Gastrocnemius medialis (tissue), 4 donors: ENCODE data around the gene VEGFA. TPM values are rescaled to one million over a fixed set of nuclear protein-coding genes. Genes with fewer than 3 reads are reported as not detected.

Source experiments
- ATAC-seq, 2 donors: fragments of 150-250 bp; one replicate each; pipeline ENCODE4 v1.9.1; 2016
- DNase-seq, 2 donors: peaks; one replicate each; pipeline ENCODE4 v3.0.0-alpha.2; 2019
- H3K27ac ChIP-seq, 4 donors: fragments of 200-600 bp; sonication (generic); 1 replicate in 1 of 4; 2 replicates in 3 of 4; pipeline ENCODE4 v1.5.1; 2016 to 2018; ENCODE audit warnings: mild to moderate bottlenecking in 2 of 4, moderate library complexity in 1 of 4
- H3K27me3 ChIP-seq, 3 donors: fragments of 200-600 bp; sonication (generic) in 2 of 3; 1 replicate in 1 of 3; 2 replicates in 2 of 3; pipeline versions ENCODE4 v1.5.1 to v1.6.0; 2016 to 2019; ENCODE audit warnings: mild to moderate bottlenecking in 1 of 3, moderate library complexity in 1 of 3
- H3K36me3 ChIP-seq, 2 donors: fragments of 200-600 bp; sonication (generic) in 1 of 2; one replicate each; pipeline ENCODE4 v1.5.1; 2017 to 2018
- H3K4me1 ChIP-seq, 2 donors: fragments of 200-600 bp; sonication (generic) in 1 of 2; one replicate each; pipeline ENCODE4 v1.5.1; 2016 to 2017; ENCODE audit warnings: mild to moderate bottlenecking in 2 of 2
- H3K4me3 ChIP-seq, 4 donors: fragments of 200-600 bp; sonication (generic) in 3 of 4; 1 replicate in 1 of 4; 2 replicates in 3 of 4; pipeline ENCODE4 v1.5.1; 2016 to 2019; ENCODE audit warnings: mild to moderate bottlenecking in 2 of 4
- H3K9me3 ChIP-seq, 3 donors: fragments of 200-600 bp; sonication (generic) in 2 of 3; 1 replicate in 1 of 3; 2 replicates in 2 of 3; pipeline ENCODE4 v1.5.1; 2016 to 2019
- CTCF ChIP-seq, 5 experiments: fragments of 450-650 bp in 3 of 5; fragments of 200-600 bp in 2 of 5; sonication (generic) in 2 of 5; IDR thresholded peaks in 4 of 5; conservative IDR thresholded peaks in 1 of 5; 1 replicate in 4 of 5; 2 replicates in 1 of 5; pipeline ENCODE4 v1.5.1; 2016 to 2019; ENCODE audit warnings: antibody characterized with exemption in 5 of 5, mild to moderate bottlenecking in 3 of 5, moderate library complexity in 3 of 5
- POLR2A ChIP-seq, 2 donors: fragments of 450-650 bp; IDR thresholded peaks; one replicate each; pipeline ENCODE4 v1.6.1; 2017; ENCODE audit warnings: antibody characterized with exemption in 2 of 2, mild to moderate bottlenecking in 2 of 2, moderate library complexity in 2 of 2
- in situ Hi-C, 4 donors: fragments of 200-750 bp; cut with MboI; loops; one replicate each; pipeline versions ENCODE4 v1.15.0 to v1.8.0; 2017; ENCODE audit warnings: low sequenced_read_pairs in 4 of 4
- intact Hi-C: fragments of 100-400 bp; cut with DNase I; formaldehyde crosslinking; loops from one replicate; pipeline ENCODE4 v1.15.1; 2023; ENCODE audit warnings: low total_unique reads
- total RNA-seq, 4 donors: library from RNA; depleted of rRNA; stranded (reverse); fragments of >200 nt; gene quantifications; one replicate each; pipeline versions ENCODE4 v1.1.0 to v1.2.3, GENCODE V29; 2016

Gene VEGFA
- total RNA-seq, 4 donors from 2014 or later, result 66.4 to 195 (median 149) TPM

GRCh38 chr6:43826730-43827129 lies 56.7 kb downstream of the VEGFA start:
- no peak for ATAC-seq
- in situ Hi-C loops (no loop called here), intact Hi-C loops (no loop called here)

GRCh38 chr6:43827898-43828297 lies 57.9 kb downstream of the VEGFA start:
- H3K27ac ChIP-seq, result no peak overlapping the region
- H3K27me3 ChIP-seq, result no peaks in the 10 kb centered on the region
- in situ Hi-C loops (no loop called here), intact Hi-C loops (no loop called here)
- no peaks in the 10 kb centered on the region for H3K4me1 ChIP-seq
- no peak for DNase-seq
- TF ChIP-seq CTCF (IDR thresholded peaks at IDR 0.05 in 4 of 5, conservative IDR thresholded peaks at IDR 0.05 in 1 of 5) (no peak), POLR2A (IDR thresholded peaks at IDR 0.05) (no peak)
- H3K36me3 ChIP-seq, result no peaks in the 10 kb centered on the region
- H3K9me3 ChIP-seq, result no peaks in the 10 kb centered on the region
- H3K4me3 ChIP-seq, result no peak overlapping the region
- no peak for ATAC-seq

More at GRCh38 chr6:43826730-43827129, 56.7 kb downstream of the VEGFA start:
- Histone ChIP-seq H3K9me3 (no peaks in the 10 kb centered on the region), H3K27me3 (no peaks in the 10 kb centered on the region), H3K27ac (no peak overlapping the region), H3K4me3 (no peak overlapping the region), H3K36me3 (no peaks in the 10 kb centered on the region), H3K4me1 (no peaks in the 10 kb centered on the region)
- DNase-seq, result no peak
- TF ChIP-seq CTCF (IDR thresholded peaks at IDR 0.05 in 4 of 5, conservative IDR thresholded peaks at IDR 0.05 in 1 of 5), result no peak
- no peak for TF ChIP-seq POLR2A (IDR thresholded peaks at IDR 0.05)

GRCh38 chr6:43828711-43829110 lies 58.7 kb downstream of the VEGFA start:
- Histone ChIP-seq H3K27me3 (no peaks in the 10 kb centered on the region), H3K4me1 (no peaks in the 10 kb centered on the region), H3K9me3 (no peaks in the 10 kb centered on the region), H3K36me3 (no peaks in the 10 kb centered on the region), H3K4me3 (no peak overlapping the region), H3K27ac (no peak overlapping the region)
- intact Hi-C loops, result no loop called here
- DNase-seq, result no peak
- no peak for ATAC-seq
- in situ Hi-C loops, result no loop called here
- TF ChIP-seq CTCF (IDR thresholded peaks at IDR 0.05 in 4 of 5, conservative IDR thresholded peaks at IDR 0.05 in 1 of 5), result no peak
- no peak for TF ChIP-seq POLR2A (IDR thresholded peaks at IDR 0.05)

- Histone ChIP-seq H3K4me3 (no peak overlapping the region), H3K36me3 (no peaks in the 10 kb centered on the region), H3K9me3 (no peaks in the 10 kb centered on the region), H3K27me3 (no peaks in the 10 kb centered on the region), H3K4me1 (no peaks in the 10 kb centered on the region), H3K27ac (no peak overlapping the region)
- in situ Hi-C loops (no loop called here), intact Hi-C loops (no loop called here)
- ATAC-seq, result no peak
- TF ChIP-seq POLR2A (IDR thresholded peaks at IDR 0.05), result no peak
- no peak for TF ChIP-seq CTCF (IDR thresholded peaks at IDR 0.05 in 4 of 5, conservative IDR thresholded peaks at IDR 0.05 in 1 of 5)
- DNase-seq, result no peak
Observed at GRCh38 chr6:43829470-43829869, 59.5 kb downstream of the VEGFA start.

- no peaks in the 10 kb centered on the region for H3K36me3 ChIP-seq
- no peaks in the 10 kb centered on the region for H3K27me3 ChIP-seq
- no peak for DNase-seq
- H3K4me3 ChIP-seq, result no peak overlapping the region
- H3K27ac ChIP-seq, result no peak overlapping the region
- intact Hi-C loops, result no loop called here
- H3K4me1 ChIP-seq, result no peaks in the 10 kb centered on the region
- no peaks in the 10 kb centered on the region for H3K9me3 ChIP-seq
- in situ Hi-C loops, result no loop called here
- TF ChIP-seq CTCF (IDR thresholded peaks at IDR 0.05 in 4 of 5, conservative IDR thresholded peaks at IDR 0.05 in 1 of 5), result no peak
- ATAC-seq, result no peak
Observed at GRCh38 chr6:43830775-43831174, 60.8 kb downstream of the VEGFA start.
